GM19043 (cell line): ENCODE measurements around the gene CDC42EP3.

Source experiments
- ATAC-seq: cut with Tn5 transposase; IDR thresholded peaks from one replicate; pipeline ENCODE4 v1.9.1; 2021; ENCODE audit warnings: low read depth; ENCODE audit not compliant: unreplicated experiment

The CDC42EP3 gene

DNA sequence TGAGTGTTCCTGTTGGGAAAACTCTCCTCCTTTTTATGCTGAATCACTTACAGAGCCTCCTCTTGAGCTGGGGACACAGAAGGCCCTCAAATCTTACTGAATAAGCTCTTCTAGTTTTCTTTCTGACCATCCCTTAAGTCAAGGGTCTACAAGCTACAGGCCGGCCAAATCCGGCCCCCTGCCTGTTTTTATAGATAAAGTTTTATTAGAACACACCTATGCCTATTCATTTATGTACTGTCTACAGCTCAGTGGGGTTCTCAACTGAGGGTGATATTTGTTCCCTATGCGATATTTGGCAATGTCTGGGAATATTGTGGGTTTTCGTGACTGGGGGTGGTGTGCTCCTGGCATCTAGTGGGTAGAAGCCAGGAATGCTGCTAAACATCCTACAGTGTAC, 14.0 kb downstream of the CDC42EP3 start:
- no peak for ATAC-seq

DNA sequence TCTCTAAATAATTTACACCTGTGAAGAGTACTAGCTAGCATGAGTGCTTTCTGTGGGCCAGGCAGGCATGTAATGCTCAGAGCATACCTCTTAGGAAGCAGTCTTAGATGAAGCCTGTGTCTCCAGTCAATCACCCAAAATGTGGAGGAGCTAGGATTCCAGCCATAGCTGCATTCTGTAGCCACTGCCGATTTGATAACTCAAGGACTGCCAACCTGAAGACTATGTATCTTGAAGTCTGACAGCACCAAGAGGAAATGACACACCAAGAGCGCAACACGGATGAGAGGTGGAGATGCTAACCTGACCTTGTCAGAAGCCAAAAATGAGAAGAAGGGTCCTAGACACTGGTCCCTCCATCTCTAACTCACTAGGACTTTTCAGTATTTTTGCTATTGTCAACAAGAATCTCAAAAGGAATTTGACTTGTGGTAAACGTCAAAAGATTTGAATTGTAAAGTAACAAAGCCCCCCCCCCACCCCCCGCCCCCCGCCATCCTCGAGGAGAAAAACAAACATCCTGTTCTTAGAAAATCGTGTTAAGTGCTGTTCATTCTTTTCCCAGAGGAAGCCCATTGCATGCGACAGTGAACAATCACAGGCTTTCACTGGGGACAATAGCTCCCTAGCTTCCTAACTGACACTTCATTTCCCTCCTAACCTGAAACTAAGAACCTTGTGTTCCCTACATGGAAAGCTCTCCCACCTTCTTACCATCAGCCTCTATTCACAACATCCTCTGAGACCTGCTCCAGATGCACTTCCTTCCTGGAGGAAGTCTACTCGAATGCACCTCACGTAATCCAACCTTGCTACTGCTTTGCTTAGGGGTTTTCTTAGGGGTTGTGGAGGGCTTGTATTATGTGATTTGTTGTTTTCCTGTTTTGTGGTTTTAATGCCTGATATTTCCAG, 14.7 kb downstream of the CDC42EP3 start:
- no peak for ATAC-seq

DNA sequence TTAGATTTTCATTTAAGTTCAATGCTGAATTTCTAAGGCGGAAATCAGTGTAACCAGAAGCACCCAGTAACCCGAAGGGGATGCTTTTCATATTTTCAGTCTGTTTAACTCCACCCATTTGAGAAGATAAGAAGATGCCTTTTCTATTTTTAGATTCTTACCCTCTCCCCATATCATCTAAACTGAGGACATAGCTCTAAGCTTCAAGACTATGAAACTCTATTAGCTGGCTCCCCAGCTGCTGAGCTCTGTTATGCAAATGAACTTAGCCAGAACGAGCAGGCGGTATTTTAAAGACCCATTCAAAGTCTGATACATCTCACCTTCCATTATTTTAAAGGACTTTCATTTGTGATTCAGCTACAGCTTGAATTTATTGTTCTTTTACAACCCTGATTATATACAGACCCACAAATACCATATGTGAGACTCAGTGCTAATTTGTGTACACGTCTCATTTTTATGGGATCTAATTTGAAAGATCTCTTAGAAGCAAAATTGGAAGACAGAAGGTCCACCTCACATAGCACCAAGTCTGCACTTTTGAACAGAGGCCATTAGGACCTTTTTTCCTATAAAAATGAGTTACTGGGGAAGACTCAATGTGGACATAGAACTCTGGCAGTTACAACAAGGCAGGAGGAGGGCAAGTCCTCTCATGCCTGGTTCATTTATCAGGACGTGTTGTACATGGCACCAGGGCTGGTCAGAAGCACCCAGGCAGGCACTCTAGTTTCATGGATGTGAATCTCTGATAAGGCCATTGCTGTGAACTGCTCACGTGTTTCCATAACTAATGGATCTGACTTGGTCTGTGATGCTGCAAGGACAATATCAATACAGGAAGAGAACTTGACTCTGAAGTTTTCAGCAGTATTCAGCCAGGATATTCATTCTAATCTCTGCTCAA, 16.3 kb downstream of the CDC42EP3 start:
- ATAC-seq = peak; percentile 83

DNA sequence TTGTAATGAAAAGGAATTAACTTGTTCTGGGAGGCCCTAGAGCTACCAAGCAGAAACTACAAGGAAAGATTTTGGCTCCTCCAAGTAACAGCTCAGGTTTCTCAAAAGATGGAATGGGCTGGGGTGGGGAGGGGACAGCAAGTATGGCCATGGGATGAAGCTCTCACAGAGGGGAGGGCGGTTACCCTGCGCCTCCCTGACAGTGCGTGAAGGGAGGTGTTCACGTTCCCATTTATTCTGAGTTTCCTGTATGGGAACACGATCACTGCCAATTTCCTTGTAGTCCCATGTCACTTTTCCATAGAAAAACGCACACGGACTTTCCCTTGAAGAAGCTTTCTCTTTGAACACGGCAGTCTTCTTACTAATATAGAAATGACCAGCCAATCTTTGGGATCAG, 17.0 kb downstream of the CDC42EP3 start:
- ATAC-seq = no peak

DNA sequence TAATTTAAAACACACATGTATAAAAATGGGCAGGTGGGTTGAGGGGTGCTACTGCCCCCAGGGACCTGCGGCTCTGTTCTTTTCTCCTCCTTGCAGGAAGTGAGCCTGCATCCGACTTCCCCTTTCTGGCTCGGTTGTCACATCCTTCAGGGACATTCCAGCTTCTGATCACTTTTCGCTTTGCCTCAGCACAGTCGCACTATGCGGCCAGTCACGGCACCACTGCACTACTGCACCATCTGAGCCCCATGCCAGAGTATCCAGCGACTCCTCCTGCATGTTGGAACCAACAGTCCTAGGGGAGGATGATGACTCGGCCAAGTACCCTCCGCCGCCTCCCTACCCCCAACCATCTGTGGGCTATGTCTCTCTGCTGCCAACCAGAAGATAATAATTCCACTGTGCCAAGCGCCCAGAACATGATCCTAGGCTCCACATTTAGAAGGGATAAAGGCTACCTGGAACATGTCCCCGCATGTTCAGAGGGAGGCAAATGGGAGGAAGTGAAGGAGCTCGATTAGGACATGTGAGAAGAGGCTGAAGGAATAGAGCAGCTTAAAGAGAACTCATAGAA, 17.6 kb downstream of the CDC42EP3 start:
- peak; percentile 37 for ATAC-seq

DNA sequence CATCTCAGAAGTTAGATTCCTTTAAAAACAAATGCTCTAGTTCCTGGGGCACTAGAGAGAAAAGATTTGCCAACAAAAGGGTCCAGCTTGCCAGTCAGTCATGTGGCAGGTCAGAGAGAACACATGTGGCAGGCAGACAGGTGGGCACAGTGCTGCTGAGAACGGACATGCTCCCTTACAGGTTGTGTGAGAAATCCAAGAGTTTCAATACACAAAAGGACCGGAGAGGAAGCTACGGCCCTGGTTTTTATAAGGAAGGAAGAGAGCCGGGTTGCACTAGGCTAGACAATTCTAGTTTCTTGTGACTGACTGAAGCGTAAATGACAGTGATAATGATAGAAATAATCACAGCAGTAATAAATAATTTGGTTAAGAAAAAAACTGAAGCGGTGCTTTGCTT, 18.3 kb downstream of the CDC42EP3 start:
- ATAC-seq = no peak

DNA sequence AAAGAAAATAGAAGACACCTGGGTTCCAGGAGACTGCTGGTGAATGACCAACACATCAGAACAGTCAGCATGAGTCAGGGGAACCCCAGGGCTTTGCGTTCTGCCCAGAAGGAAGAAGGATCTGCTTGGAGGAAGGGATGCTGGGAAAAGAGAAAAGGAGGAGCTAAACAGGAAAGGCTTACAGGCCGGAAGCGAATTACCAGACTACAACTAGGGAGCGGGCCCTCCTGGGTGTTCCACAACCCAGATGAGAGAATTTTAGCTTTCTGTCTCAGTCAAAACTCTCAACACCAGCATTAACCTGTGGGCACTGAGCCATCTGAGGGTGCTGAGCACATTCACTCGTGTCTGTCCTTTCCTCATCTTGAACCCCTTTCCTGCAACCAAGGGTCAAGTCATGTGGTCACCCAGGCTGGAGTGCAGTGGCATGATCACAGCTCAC, 19.2 kb downstream of the CDC42EP3 start:
- ATAC-seq = no peak

DNA sequence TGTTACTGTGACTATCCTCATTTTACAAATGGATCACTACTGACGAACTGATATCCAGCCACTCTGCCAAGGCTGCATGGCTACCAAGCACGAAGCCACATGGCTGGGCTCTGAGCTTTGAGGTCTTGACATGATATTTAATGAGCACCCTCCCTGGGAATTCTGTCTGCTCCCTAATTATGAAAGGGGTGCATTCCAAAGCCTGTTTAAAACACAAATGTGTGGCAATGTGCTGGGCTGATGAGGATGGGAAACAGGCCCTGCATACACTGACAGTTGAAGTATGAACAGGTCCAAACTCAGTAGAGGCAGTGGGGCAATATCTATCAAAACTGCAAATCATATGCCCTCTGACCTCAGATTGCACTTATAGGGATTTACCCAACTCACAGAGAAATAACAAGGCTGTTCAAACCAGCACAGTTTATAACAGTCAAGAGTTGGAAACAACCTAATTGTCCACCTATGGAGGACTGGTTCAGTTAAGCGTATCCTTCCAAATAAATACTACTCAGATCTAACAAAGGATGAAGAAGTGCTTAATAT, 20.8 kb downstream of the CDC42EP3 start:
- ATAC-seq = no peak

DNA sequence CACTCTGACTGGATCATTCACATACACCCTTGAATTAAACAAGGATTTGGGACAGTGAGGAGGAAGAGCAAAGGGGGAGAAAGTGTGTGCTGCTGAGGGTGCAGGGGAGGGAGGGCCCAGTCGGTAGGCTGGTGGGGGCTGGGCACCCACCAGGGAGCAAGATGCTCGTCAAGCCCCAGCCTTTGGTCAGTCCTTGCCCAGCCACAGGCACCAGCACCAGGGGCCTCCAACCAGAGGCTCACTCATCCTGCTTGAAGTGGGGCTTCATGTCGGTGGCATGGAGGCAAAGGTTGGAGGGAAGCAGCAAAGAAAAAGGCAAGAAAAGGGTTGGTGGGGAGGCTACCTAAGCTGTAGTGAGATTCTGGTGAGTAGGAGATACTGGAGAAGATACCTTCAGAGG, 21.9 kb downstream of the CDC42EP3 start:
- ATAC-seq = no peak

DNA sequence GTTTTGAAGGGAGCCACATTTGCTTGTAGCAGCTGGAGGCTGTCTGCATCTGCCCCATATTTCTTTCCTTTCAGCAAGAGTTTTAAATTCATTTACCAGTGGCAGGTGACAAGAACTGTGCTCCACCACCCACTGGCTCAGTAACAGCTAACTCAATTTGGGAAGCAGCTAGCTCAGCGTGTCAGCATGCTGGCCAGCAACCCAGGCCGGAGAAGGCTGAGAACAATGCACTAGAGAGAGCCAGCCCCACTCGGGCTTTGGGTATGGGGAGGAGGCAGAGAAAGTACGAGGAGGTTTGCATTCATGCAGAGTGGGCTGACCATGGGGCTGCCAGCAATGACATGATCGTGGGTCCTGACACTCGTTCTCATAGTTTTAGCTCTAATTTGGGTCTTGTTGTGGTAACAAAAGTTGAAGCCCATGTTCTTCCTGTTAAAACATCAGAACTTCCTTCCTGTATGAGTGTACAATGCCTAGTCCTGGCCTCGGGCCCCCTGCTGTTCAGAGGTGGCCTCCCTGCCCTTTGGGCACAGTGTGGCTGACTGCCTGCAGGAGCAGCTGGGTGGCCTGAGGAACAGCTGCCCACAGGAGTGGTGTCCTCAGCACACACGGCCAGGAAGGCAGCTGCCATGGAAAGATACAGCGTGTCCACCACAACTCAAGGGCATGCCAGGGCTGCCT, 23.0 kb downstream of the CDC42EP3 start:
- ATAC-seq = no peak

DNA sequence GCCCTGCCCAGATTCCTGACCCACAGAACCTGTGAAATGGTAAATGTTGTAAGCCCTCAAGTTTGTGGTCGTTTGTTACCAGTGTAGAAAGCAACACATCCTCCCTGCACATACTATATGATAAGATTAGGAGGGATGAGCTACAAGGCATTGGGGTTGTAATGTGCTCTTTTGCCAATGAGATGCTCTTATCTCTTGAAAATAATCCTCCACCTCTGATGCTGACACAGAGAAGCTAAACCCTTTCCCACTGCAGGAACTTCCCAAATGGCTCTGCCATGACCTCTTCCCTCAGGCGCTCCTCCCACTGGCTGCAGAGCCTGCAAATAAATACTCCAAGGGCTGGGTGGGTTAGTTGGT, 23.5 kb downstream of the CDC42EP3 start:
- ATAC-seq = no peak

DNA sequence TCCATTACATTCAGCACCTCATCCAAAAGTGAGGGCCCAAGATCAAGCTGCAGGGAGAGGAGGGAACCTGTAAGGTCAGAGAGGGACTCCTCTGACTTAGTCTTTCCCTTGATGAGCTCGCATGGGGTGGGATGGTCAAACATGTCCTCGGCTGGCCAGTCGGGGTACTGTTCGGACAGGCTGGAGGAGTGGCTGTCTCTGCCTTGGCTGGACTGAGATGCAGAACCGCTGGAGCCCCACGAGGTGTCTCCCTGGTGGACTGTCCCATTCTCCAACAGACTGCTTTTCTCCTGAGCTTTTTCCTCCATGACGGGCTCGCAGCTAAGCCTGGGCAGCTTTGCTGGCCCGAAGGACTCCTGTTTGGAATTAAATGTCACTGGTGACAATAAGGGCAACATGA, 25.6 kb downstream of the CDC42EP3 start:
- no peak for ATAC-seq

DNA sequence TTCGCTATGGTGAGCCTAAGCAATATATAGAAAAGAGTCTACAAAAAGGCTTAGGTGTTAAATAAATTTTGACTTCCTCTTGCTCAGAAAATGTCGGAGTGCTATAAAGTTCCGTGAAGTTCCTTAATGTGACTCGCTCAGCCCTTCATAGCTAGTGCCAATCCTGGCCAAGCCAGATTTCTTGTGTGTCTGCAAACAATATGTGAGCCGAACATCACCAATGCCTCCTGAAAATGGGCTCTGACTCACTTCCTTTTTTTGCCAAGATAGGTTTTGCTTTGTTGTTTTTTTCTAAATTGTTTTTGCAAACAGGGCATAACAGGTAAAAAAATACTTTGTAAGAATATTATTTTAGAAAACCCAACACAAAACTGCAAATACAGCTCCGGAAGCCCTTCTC, 26.1 kb downstream of the CDC42EP3 start:
- ATAC-seq = no peak

DNA sequence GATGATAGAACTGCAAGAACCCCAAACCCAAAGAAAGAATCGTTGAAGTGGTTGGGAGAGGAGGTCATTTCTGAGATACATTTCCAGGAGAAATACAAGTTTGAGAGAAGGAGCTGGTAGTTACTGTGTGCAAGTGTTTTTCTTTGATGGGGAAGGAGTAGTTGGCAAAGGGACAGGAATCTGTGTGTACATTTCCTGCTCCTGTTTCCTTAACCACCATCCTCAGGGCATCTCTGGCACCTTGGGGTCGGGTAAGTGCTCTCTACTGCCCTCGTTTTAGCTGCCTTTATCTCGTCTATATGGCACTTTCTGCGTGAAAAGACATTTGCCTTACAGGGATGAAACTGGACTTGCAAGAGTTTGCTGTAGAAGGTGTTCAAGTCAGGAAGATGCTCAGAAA, 27.3 kb downstream of the CDC42EP3 start:
- ATAC-seq = no peak

DNA sequence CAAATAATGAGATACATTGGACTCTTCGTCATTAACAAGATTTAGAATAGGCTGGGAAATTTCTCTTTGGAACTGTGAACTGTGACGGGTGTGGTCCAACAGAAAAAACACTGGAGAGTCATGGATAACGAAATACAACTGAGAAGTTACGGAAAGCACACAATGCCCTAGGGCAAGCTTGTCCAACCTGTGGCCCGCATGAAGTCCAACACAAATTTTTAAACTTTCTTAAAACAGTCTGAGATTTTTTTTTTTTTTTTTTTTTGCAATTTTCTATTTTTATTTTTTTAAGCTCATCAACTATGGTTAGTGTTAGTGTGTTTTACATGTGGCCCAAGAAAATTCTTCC, 27.7 kb downstream of the CDC42EP3 start:
- no peak for ATAC-seq

DNA sequence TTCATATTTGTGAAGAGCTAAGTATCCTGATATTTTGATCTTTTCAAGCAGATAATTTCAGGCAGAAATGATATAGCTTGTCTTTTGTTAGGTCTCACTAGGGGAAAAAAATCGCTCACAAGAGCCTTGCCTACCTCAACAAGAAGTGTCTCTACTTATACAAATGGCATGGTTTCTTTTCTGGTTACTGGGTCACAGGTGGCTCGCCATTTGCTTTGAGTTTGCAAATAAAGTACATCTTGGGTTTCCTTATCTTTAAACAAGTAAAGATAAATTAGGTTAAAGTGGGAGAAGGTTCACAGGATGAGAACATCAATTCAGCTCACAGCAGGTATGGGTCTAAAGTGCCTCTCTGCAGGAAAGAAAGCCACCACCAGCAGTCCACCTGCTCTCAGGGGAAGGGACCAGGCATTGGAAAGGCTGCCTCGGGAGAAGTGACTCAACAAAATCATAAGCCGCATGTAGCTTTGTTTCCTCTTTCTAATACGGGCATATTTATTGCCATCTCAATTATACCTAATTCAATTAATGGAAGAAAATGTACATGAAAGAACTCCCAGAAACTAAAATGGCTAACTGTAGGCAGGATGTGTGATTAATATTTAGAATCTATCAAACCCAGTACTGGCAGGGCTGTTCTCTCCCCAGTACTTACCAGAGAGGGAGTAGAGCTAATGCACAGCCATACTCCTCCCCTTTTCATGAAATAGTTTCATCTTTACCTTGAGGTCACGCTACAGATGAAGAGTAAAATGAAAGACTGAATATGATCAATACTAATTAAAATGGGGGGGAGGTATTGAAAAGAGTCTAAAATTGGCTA, 28.3 kb downstream of the CDC42EP3 start:
- ATAC-seq = no peak

DNA sequence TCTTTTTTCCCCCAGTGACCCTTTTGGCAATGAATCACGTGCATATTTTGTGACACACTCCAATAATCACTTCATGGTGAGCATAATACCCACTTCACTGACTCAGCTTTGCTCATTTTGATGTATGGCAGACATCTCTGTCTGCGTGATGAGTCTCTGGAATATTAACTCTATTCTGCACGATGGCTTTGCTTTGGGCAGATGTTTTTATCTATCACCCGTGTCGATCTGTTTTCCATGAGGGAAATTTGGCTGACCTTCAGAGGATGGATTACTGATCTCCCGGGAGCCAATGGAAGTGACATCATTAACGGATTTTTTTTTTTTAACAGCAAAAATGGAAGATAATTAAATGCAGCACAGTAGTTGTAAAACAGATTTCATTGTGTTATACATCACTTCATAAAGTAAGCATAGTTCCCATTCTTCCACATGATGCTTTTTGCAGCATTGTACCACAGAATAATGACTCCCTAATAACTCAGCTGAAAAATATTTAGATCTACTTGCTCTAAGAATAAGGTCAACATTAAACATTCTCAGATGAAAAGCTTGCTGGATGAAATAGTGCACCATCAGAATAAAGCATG, 29.8 kb downstream of the CDC42EP3 start:
- ATAC-seq = no peak

DNA sequence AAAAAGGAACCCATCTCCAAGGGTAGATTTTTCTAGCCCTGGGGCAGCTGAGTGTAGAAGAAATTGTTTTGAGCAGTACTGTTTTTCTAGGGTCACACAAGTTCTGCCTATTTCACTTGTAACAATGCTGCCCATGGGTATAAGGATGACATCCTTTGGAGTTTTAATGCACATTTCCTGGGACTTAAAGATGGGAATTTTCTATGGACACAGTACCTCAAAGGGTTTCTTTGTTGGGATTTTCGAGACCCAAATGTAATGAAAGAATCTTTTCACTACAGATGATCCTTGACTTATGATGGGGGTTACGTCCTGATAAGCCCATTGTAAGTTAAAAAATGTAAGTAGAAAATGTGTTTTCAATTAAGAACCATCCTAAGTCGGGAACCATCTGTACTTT, 31.8 kb downstream of the CDC42EP3 start:
- no peak for ATAC-seq

DNA sequence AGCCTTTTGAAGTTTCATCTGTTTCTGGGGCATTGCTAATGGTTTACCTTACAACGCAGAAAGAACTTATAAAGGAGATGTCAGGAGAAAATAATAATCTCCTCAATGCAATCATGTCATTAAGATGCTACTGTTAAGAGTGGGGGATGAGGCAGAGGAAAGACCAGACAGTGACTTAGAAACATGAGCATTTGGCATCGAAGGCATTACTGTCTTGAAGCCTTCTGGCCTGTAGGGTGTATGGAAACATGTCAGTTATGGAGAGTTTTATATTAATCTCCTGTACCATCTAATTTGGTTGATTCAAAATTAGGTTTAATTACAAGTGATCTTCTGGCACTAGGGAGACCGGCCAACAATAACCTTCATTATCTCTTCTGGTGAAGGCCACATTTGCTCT, 32.5 kb downstream of the CDC42EP3 start:
- ATAC-seq = no peak
